Panc1 (cell line): ENCODE results near the gene ERF. TPM values are rescaled to one million over a fixed set of nuclear protein-coding genes. Genes with fewer than 3 reads are reported as not detected.

Experiments used
- ATAC-seq: fragments of 200-7000 bp; cut with Tn5 transposase; 2 replicates; pipeline ENCODE4 v1.9.1; 2020; ENCODE audit warnings: mild to moderate bottlenecking, moderate library complexity
- BruUV-seq: library from RNA; stranded (reverse); fragments of 400-500 nt; replicated peaks from 2 replicates; lab custom pipeline; 2021; lab: Mats Ljungman, UMichigan
- CTCF ChIA-PET: fragments of 300-600 bp; sonication (Branson Sonifier 250); formaldehyde crosslinking; loops from one replicate; lab custom pipeline; 2022; ENCODE audit warnings: antibody characterized with exemption; lab: Charles Lee
- POLR2A ChIA-PET: fragments of 300-600 bp; sonication (Branson Sonifier 250); formaldehyde crosslinking; loops from one replicate; lab custom pipeline; 2022; ENCODE audit warnings: antibody characterized with exemption; lab: Charles Lee
- DNase-seq: peaks from one replicate; pipeline ENCODE4 v3.0.0-alpha.2; 2010; ENCODE audit warnings: low read depth, low spot score
- H3K27ac ChIP-seq: 2 replicates; pipeline ENCODE4 v1.5.1; 2011; ENCODE audit warnings: mild to moderate bottlenecking, low read length, inconsistent platforms
- H3K27me3 ChIP-seq: fragments of 200-500 bp; sonication (Bioruptor generic); 2 replicates; pipeline ENCODE4 v1.6.0; 2014; ENCODE audit warnings: low read length, inconsistent platforms; ENCODE audit not compliant: control insufficient read depth, insufficient read depth
- H3K36me3 ChIP-seq: fragments of 200-500 bp; sonication (Bioruptor generic); 2 replicates; pipeline ENCODE4 v1.5.1; 2014; ENCODE audit warnings: inconsistent platforms, mild to moderate bottlenecking, low read length, moderate library complexity; ENCODE audit not compliant: control insufficient read depth, insufficient read depth
- H3K4me1 ChIP-seq: 2 replicates; pipeline ENCODE4 v1.5.1; 2011; ENCODE audit warnings: inconsistent platforms, mild to moderate bottlenecking, low read length, moderate library complexity; ENCODE audit not compliant: control insufficient read depth, insufficient read depth
- H3K4me3 ChIP-seq, 2 experiments: 2 replicates each; pipeline ENCODE4 v1.5.1; 2011 to 2012; ENCODE audit warnings: low read depth in 2 of 2, low read length in 2 of 2, mild to moderate bottlenecking in 2 of 2, inconsistent platforms in 1 of 2, moderate library complexity in 1 of 2
- H3K9me3 ChIP-seq: fragments of 200-500 bp; sonication (Bioruptor generic); 2 replicates; pipeline ENCODE4 v1.5.1; 2014; ENCODE audit warnings: low read depth, mild to moderate bottlenecking, inconsistent platforms, low read length, moderate library complexity; ENCODE audit not compliant: control insufficient read depth, insufficient read depth
- POLR2AphosphoS5 ChIP-seq: IDR thresholded peaks from 2 replicates; pipeline ENCODE4 v1.6.1; 2012; ENCODE audit warnings: mild to moderate bottlenecking, low read depth, low read length, moderate library complexity
- SIN3A ChIP-seq: IDR thresholded peaks from 2 replicates; pipeline ENCODE4 v1.6.1; 2012; ENCODE audit warnings: low read depth, mild to moderate bottlenecking, low read length, moderate library complexity, borderline replicate concordance; ENCODE audit not compliant: insufficient read depth
- TCF7L2 ChIP-seq: IDR thresholded peaks from 2 replicates; pipeline ENCODE4 v1.6.1; 2011; ENCODE audit warnings: mild to moderate bottlenecking, low read depth, low read length, inconsistent platforms
- in situ Hi-C: cut with HindIII; loops from 2 replicates; pipeline ENCODE4 v1.10.0; 2016; ENCODE audit warnings: low sequenced_read_pairs, low pct_unique_long_range_greater_than_20kb
- intact Hi-C: fragments of 100-400 bp; cut with micrococcal nuclease; formaldehyde crosslinking; loops from one replicate; pipeline ENCODE4 v1.10.0; 2022; ENCODE audit not compliant: unreplicated experiment
- total RNA-seq: library from RNA; stranded (reverse); gene quantifications from one replicate; pipeline ENCODE4 v1.2.1, GENCODE V29; 2021; ENCODE audit not compliant: unreplicated experiment
- TF ChIP-seq, protein P1 (sequence below): fragments of 450-650 bp; IDR thresholded peaks from 2 replicates; pipeline ENCODE4 v1.5.1; 2017; ENCODE audit warnings: mild to moderate bottlenecking
- TF ChIP-seq, protein P2 (sequence below), 2 experiments: IDR thresholded peaks; 2 replicates each; pipeline ENCODE4 v1.6.1; 2011 to 2012; ENCODE audit warnings: low read depth in 2 of 2, control low read depth in 1 of 2, low read length in 1 of 2, mild to moderate bottlenecking in 1 of 2, moderate library complexity in 1 of 2; ENCODE audit not compliant: insufficient read depth in 1 of 2

Gene ERF
- total RNA-seq, 1 experiment from 2014 or later, result 85.7 TPM

DNA sequence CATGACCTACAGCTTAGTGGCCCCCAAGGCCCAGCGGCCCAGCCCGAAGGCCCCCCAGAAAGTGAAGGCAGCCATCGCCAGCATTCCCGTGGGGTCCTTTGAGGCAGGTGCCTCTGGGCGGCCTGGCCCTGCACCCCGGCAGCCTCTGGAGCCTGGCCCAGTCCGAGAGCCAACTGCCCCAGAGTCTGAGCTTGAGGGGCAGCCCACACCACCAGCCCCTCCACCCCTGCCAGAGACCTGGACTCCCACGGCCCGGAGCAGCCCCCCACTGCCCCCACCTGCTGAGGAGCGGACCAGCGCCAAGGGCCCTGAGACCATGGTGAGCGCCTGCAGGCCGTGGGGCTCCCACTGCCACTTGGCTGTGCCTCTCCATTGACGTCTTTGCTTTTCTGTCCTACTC lies 38.0 kb upstream of the ERF start:
- no peaks in the 10 kb centered on the region for H3K4me1 ChIP-seq
- H3K36me3 ChIP-seq, result no peaks in the 10 kb centered on the region
- no peak for ATAC-seq
- in situ Hi-C loops, result no loop called here
- ChIA-PET POLR2A (no interaction called here), CTCF (no interaction called here)
- H3K4me3 ChIP-seq, result no peak overlapping the region
- TF ChIP-seq SIN3A (no peak), TCF7L2 (no peak), POLR2AphosphoS5 (no peak)
- TF ChIP-seq, protein P1, sequence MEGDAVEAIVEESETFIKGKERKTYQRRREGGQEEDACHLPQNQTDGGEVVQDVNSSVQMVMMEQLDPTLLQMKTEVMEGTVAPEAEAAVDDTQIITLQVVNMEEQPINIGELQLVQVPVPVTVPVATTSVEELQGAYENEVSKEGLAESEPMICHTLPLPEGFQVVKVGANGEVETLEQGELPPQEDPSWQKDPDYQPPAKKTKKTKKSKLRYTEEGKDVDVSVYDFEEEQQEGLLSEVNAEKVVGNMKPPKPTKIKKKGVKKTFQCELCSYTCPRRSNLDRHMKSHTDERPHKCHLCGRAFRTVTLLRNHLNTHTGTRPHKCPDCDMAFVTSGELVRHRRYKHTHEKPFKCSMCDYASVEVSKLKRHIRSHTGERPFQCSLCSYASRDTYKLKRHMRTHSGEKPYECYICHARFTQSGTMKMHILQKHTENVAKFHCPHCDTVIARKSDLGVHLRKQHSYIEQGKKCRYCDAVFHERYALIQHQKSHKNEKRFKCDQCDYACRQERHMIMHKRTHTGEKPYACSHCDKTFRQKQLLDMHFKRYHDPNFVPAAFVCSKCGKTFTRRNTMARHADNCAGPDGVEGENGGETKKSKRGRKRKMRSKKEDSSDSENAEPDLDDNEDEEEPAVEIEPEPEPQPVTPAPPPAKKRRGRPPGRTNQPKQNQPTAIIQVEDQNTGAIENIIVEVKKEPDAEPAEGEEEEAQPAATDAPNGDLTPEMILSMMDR, result no peak
- TF ChIP-seq, protein P2, sequence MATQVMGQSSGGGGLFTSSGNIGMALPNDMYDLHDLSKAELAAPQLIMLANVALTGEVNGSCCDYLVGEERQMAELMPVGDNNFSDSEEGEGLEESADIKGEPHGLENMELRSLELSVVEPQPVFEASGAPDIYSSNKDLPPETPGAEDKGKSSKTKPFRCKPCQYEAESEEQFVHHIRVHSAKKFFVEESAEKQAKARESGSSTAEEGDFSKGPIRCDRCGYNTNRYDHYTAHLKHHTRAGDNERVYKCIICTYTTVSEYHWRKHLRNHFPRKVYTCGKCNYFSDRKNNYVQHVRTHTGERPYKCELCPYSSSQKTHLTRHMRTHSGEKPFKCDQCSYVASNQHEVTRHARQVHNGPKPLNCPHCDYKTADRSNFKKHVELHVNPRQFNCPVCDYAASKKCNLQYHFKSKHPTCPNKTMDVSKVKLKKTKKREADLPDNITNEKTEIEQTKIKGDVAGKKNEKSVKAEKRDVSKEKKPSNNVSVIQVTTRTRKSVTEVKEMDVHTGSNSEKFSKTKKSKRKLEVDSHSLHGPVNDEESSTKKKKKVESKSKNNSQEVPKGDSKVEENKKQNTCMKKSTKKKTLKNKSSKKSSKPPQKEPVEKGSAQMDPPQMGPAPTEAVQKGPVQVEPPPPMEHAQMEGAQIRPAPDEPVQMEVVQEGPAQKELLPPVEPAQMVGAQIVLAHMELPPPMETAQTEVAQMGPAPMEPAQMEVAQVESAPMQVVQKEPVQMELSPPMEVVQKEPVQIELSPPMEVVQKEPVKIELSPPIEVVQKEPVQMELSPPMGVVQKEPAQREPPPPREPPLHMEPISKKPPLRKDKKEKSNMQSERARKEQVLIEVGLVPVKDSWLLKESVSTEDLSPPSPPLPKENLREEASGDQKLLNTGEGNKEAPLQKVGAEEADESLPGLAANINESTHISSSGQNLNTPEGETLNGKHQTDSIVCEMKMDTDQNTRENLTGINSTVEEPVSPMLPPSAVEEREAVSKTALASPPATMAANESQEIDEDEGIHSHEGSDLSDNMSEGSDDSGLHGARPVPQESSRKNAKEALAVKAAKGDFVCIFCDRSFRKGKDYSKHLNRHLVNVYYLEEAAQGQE (IDR thresholded peaks at IDR 0.05; ENCODE audit: insufficient read depth in 1 of 2, low read depth in 2 of 2, low read length in 1 of 2), result no peak
- intact Hi-C loops, result no loop called here
- H3K9me3 ChIP-seq, result no peaks in the 10 kb centered on the region
- H3K27ac ChIP-seq, result no peak overlapping the region
- H3K27me3 ChIP-seq, result no peaks in the 10 kb centered on the region
- no peak for DNase-seq
- no TSS peak for BruUV-seq

DNA sequence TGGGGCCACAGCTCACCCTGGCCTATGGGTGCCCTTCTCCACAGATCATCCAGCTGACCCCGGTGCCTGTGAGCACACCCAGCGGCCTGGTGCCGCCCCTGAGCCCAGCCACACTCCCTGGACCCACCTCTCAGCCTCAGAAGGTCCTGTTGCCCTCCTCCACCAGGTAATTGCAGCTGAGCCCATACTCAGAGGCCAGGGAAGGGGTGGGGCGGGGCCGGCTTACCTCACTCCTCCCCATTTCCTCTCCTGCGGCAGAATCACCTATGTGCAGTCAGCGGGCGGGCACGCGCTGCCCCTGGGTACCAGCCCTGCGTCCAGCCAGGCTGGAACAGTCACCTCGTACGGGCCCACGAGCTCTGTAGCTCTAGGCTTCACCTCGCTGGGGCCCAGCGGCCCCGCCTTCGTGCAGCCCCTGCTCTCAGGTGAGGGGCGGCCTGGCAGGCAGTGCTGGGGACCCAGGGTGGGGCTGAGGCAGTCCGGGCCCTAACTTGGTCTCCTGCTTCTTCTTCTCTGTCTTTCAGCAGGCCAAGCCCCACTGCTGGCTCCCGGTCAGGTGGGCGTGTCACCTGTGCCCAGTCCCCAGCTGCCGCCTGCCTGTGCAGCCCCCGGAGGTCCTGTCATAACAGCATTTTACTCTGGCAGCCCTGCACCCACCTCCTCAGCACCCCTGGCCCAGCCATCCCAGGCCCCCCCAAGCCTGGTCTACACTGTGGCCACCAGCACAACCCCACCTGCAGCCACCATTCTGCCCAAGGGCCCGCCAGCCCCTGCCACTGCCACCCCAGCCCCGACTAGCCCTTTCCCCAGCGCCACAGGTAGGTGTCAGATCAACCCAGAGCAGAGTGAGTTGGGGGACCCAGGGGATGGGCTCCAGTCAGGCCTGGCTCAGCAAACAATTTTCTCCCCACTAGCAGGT lies 37.4 kb upstream of the ERF start:
- Histone ChIP-seq H3K27me3 (no peaks in the 10 kb centered on the region), H3K4me3 (no peak overlapping the region), H3K27ac (no peak overlapping the region), H3K4me1 (no peaks in the 10 kb centered on the region), H3K9me3 (no peaks in the 10 kb centered on the region), H3K36me3 (no peaks in the 10 kb centered on the region; the same call in 1 of the 2 replicates)
- CTCF ChIA-PET, result interaction anchor here (0.5 to 0.6 kb wide), 2 partner anchors 45 to 96 kb away, joined by 11 to 13 read pairs; no protein-coding TSS in a partner anchor
- in situ Hi-C loops, result no loop called here
- intact Hi-C loops, result no loop called here
- POLR2A ChIA-PET, result interaction anchor here (0.6 kb wide), 1 partner anchor 10 kb away, joined by 5 read pairs; no protein-coding TSS in a partner anchor
- no TSS peak for BruUV-seq
- TF ChIP-seq TCF7L2 (no peak), SIN3A (no peak), POLR2AphosphoS5 (no peak)
- TF ChIP-seq, protein P1, result no peak
- TF ChIP-seq, protein P2 (IDR thresholded peaks at IDR 0.05; ENCODE audit: insufficient read depth in 1 of 2, low read depth in 2 of 2, low read length in 1 of 2), result no peak
- DNase-seq, result no peak
- no peak for ATAC-seq
